Stimulated activated CD4-positive, alpha-beta T cell treated with anti-CD3 and anti-CD28 coated beads, Interleukin-2, amount 100 ng/mL, for 4 hours (primary cell): ENCODE data around the gene GGT1.
"Not testable (repeated sequence)": the region's sequence is repeated elsewhere in the genome, so short reads cannot be mapped to it uniquely, and the experiment has no call there.

Experiments used
- DNase-seq: peaks from one replicate; pipeline ENCODE4 v3.0.0-alpha.2; 2020; ENCODE audit warnings: low read depth

The GGT1 gene

GRCh38 chr22:24599958-24600715 lies 2.9 kb upstream of the GGT1 start:
- DNase-seq, result not testable (repeated sequence)

GRCh38 chr22:24601217-24602104 lies 1.5 kb upstream of the GGT1 start:
- DNase-seq, result no peak

- not testable (repeated sequence) for DNase-seq
Observed at GRCh38 chr22:24602105-24602749, 766 bp upstream of the GGT1 start.

GRCh38 chr22:24603770-24604629 lies 1.0 kb downstream of the GGT1 start:
- DNase-seq, result not testable (repeated sequence)

GRCh38 chr22:24606340-24606739 lies 3.3 kb downstream of the GGT1 start:
- DNase-seq, result not testable (repeated sequence)

- DNase-seq, result peak; percentile 42
Observed at GRCh38 chr22:24607429-24607983, 4.5 kb downstream of the GGT1 start.

GRCh38 chr22:24608327-24608726 lies 5.3 kb downstream of the GGT1 start:
- not testable (repeated sequence) for DNase-seq

GRCh38 chr22:24609888-24610287 lies 6.9 kb downstream of the GGT1 start:
- DNase-seq, result not testable (repeated sequence)

GRCh38 chr22:24614794-24615193 lies 11.8 kb downstream of the GGT1 start:
- DNase-seq, result not testable (repeated sequence)

GRCh38 chr22:24621244-24621643 lies 18.3 kb downstream of the GGT1 start:
- not testable (repeated sequence) for DNase-seq

GRCh38 chr22:24622596-24622995 lies 19.6 kb downstream of the GGT1 start:
- DNase-seq, result not testable (repeated sequence)

GRCh38 chr22:24627911-24628310 lies 24.9 kb downstream of the GGT1 start:
- not testable (repeated sequence) for DNase-seq

GRCh38 chr22:24629069-24629468 lies 26.1 kb downstream of the GGT1 start:
- not testable (repeated sequence) for DNase-seq

- not testable (repeated sequence) for DNase-seq
Observed at GRCh38 chr22:24630812-24631427, 27.9 kb downstream of the GGT1 start.

- DNase-seq, result not testable (repeated sequence)
Observed at GRCh38 chr22:24631430-24632122, 28.6 kb downstream of the GGT1 start.

- DNase-seq, result not testable (repeated sequence)
Observed at GRCh38 chr22:24632642-24633041, 29.6 kb downstream of the GGT1 start.

GRCh38 chr22:24633231-24634023 lies 30.4 kb downstream of the GGT1 start:
- DNase-seq, result not testable (repeated sequence)

GRCh38 chr22:24634776-24635389 lies 31.9 kb downstream of the GGT1 start:
- DNase-seq, result not testable (repeated sequence)

GRCh38 chr22:24636513-24636912 lies 33.5 kb downstream of the GGT1 start:
- not testable (repeated sequence) for DNase-seq
